ENCODE measurements around the gene MT2A.

GRCh38 chr16:56603589-56603988, 4.8 kb upstream of the MT2A start:
- no peak for TF ChIP-seq CTCF (IDR thresholded peaks at IDR 0.05)
- TF ChIP-seq EP300 (IDR thresholded peaks at IDR 0.05) = no peak
- TF ChIP-seq POLR2AphosphoS5 (IDR thresholded peaks at IDR 0.05) = no peak

Measured in sigmoid colon (tissue), 4 donors.